HepG2 (cell line): ENCODE data around the gene S100A4.

ENCODE experiments used
- ESRRA ChIP-seq: sonication (generic); formaldehyde crosslinking; IDR thresholded peaks from 2 replicates; pipeline ENCODE4 v1.5.1; 2020; ENCODE audit warnings: mild to moderate bottlenecking, low read depth, missing genetic modification reagents
- TAF1 ChIP-seq: sonication (generic); formaldehyde crosslinking; IDR thresholded peaks from 2 replicates; pipeline ENCODE4 v1.4.0; 2020; ENCODE audit warnings: missing genetic modification reagents

DNA sequence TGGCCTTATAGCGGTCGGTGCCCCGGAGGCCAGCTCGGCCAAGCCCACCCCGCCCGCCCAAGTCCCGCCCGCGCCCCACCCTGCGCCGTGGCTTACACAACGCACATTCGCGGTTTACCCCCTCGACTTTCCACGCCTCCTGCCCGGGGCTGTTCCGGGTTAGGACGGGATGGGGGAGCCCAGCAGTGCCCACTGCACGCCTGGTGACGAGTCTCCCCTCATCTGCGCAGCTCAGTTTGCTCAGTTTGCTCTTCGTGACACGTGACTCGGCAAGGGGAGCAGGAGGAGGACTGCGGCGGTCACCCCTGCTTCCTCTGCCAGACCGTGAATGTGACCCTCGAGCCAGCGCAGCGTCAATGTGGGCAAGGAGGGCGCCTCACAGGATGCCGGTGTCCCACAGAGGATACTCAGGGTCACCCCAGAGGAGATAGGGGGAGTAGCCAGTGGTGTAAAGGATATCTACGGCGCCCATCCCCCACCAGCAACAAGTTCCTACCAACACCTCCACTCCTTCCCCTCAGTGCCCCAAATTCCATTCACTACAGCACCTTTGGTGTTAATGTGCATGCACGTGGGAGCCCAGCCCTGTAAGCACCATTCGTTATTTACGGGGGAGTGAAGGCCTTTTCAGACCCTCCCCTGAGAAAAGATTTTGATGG is 9.5 kb downstream of the S100A4 start:
- TF ChIP-seq TAF1 (CRISPR knock-in tag) (peak; percentile 34), ESRRA (CRISPR knock-in tag) (no peak)
